Left hindlimb (tissue), 1 donor: Measurements from ENCODE around the gene FAF1.
"Not testable (repeated sequence)": the region's sequence is repeated elsewhere in the genome, so short reads cannot be mapped to it uniquely, and the experiment has no call there.

Experiments
- DNase-seq: peaks from one replicate; pipeline ENCODE4 v3.0.0-alpha.2; 2018

Gene FAF1

DNA sequence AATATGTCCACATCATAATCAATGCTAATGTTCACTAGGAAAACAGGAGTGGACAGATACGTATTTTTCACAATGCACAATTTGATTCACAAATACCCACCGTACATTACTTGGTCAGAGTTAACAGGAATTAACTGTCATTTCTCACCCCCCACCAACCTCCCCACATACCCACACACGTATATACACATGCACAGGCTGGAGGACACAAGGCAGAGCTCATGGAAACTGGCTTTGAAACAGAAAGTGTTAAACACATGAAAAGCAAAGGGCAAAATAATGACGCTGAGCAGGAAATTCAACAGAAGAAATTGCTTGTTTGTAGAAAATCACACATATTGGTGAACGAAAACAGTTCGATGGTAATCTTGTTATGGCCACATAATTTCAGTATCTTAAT lies 348.4 kb downstream of the FAF1 start:
- DNase-seq: no peak

DNA sequence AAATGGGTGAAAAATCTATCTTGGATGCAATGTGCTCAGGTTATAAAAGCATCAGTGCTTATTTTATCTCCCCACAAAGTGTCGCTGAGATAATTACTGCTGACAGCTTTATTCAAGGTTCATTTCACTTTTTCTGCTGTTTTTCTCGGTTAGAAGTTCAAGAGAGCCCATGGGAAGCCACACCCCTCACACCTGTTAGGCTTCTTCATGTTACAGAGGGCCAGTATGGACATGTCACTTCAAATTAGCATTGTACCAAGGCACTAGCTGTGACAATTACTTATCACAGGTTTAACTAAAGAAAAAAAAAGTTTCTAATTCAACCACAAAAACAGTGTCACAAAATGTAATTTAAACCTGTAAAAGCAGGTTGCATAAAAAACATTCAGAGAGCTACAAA lies 349.5 kb downstream of the FAF1 start:
- DNase-seq: no peak

DNA sequence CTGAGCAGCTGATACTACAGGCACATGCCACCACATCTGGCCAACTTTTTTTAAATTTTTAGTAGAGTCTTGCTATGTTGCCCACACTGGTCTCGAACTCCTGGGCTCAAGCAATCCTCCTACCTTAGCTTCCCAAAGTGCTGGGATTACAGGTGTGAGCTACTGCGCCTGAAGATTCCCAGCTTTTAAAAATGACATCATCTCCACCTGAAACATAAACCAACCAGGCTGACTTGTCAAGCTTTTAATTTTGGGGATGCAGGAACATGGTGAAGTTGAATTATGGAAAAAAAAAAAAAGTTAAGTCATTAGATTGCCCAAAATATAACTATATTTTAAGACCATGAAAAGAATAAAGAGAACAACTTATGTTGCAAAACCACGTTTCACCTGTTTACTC lies 350.6 kb downstream of the FAF1 start:
- DNase-seq: no peak

DNA sequence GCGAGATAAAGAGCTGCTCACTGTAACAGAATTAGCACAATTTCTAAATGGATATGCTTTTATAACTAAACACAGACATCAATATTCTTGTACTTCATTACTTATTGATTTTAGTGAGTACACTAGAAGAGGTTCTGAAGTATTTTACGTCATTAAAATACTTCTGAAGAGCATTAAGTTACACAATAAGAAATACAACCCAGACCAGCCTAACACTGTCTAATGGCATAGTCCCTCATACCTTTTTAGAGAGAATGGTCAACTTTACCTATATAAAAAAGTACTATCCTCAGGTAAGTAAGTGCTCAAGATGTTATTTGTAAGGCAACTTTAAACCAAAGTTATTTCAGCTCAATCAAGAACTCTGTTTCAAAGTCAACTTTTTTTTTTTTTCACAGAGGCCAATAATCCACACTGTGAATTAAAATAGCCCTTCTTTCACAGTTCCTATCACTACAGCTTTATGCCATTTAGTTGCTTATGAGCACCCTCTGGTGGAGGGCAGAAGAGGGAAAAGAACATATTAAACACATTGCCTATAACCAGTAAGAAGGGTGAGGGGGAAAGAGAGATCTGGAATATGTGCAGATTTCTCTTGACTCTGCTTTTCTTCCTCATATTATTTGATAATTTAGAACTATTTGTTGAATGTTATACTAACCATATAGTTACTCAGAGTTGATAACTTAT lies 354.7 kb downstream of the FAF1 start:
- DNase-seq: no peak

DNA sequence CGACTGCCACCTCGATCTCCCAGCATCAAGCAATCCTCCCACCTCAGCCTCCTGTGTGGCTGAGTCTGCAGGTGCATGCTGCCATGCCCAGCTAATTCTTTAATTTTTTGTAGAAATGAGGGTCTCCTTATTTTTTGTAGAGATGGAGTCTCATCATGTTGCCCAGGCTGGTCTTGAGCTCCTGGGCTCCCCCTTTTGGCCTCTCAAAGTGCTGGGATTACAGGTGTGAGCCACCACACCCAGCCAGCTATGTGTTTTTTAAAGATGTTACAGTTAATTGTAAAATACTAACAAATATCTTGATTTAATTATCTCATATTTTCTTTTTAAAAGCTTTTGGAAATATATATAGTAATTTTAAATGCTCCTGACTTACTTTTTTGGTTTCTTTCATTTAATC lies 355.5 kb downstream of the FAF1 start:
- DNase-seq: no peak

DNA sequence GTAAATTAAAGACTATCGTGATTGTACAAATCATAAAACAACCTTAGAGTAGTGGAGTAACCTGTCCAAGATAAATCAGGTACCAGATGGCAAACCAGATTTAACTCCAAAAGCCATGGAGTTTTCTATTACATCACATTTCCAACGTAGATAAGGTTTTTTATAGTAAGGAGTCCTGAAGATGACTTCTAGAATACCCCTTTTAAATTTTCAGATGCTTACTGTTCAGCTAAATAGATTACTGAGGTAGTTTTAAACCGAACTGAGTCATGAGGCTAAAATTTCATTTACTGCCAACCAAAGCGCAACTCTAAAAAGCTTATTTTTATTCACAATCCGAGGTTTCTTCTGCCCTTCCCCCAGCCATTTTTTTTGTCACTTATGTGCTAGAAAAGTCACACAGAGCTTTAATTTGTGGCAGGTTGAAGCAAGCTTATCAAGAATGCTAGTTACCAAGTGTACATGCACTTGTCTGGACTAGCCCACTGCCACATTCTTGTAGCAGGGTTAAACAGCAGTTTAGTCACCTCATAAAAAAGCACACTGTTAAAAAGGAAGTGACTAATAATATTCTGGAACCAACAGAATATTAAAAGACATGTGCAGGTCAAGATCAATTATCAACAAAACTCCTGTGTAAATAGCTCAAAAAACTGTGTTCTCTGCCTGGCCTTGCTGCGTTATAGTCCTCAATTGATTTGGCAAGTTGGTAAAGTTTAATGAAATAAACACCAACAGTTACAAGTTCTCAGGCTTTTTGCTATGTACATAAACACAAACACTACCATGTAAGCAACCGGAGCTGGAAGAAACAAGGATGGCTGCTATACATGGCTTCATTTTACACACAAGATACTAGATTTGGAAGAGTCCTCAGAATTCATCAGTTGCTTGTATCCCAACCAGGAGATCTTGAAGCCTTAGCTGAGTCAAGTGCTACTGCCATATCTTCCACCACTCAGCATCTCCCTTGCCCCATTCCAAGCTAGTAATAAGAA lies 356.5 kb downstream of the FAF1 start:
- DNase-seq: no peak

DNA sequence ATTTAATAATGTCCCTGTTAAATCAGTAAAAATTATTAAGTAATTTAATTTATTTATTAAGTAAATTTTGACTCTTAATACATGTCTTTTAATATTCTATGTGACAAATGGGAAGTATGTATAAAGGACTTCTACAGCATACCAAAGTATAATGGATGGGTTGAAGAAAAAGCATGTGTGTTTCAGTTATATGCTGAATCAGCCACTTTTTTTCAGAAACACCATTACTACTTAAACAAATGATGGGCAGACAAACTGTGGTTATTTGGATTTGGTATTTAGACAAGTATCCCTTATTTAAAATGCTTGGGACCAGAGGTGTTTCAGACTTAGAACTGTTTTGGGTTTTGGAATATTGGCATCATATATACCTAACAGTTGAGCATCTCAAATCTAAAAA lies 360.5 kb downstream of the FAF1 start:
- DNase-seq: no peak

DNA sequence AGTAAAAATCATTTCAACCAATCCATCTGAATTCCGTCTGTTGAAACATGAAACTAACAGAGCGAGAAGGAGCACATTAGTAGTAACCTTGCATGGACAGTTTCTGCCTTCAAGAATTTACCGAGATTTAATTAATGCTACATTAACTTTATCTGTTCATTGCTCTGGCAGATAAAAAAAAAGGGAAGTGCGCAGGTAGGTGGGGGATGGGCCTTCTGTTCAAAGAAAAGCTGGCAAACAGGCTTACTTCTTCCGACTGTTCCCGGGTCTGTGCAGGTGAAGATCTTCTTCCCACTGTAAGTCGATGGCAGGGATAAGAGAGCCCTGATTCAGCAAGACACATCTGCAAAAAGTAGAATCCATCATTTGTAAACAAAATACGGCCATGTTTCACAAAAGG lies 364.2 kb downstream of the FAF1 start:
- no peak for DNase-seq

DNA sequence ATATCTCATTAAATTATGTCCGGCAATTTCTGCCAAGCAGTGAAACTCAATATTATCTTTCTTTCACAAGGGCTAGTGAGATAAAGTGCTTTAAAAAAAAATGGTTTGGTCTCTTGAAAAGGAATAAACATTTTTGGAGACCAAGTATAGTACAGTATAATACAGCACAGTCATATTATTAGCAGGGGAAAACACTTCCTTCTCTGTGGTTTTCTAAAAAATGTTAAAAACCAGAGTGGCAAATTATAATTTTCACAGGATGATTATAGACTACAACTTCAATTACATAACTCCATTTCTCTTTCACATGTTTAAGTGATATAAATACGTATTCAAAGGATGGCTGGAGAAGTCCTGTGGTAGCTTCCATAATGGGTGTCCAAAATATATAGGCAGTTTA lies 366.6 kb downstream of the FAF1 start:
- DNase-seq: no peak

DNA sequence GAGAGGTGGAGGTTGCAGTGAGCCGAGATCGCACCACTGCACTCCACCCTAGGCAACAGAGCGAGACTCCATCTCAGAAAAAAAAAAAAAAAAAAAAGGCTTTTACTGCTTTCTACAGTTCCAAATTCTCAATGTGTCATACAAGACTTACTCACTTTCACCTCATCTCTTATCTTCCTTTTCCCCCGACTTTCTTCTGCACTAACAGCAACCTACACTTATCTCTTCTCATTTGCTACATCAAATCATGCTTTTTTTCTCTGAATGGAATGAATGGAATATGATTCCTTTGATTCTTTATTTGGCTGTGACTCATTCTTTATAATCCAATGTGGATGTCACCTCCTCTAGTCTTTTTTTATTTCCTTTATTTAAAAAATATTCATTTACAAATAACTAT lies 368.5 kb downstream of the FAF1 start:
- no peak for DNase-seq

DNA sequence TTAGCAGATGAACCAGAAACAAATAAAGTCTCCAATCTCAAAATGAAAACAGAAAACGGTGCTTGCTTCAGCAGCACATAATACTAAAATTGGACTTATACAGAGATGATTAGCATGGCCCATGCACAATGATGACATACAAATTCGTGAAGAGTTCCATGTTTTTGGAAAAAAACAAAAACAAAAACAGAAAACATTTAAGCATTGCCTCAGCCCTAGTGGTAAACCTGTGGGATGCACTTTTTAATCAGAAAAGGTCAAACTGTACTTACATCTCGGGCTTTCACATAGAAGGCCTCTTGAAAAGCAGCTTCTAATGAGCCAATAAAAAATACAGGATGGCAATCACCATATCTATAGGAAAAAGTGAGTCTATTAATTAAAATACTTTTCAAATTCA lies 377.7 kb downstream of the FAF1 start:
- no peak for DNase-seq

DNA sequence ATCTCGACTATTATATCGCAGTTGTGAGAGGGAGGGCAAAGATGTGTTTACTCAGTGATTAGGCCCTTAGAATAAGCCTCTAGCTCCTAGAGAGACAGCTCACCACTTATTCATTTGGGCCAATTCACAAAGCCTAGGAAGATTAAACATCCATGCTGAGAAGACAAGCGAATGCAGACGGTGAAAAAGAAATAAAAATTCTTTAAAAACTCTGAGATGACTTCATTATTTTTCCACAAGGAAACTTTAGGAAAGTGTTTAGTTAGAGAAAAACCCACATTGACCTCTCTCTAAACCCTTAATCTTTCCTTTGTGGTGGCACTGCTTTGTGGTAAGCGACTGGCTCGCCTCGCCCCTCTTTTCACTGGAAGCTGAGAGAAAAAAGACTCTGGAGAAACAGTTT lies 390.0 kb downstream of the FAF1 start:
- DNase-seq: no peak

DNA sequence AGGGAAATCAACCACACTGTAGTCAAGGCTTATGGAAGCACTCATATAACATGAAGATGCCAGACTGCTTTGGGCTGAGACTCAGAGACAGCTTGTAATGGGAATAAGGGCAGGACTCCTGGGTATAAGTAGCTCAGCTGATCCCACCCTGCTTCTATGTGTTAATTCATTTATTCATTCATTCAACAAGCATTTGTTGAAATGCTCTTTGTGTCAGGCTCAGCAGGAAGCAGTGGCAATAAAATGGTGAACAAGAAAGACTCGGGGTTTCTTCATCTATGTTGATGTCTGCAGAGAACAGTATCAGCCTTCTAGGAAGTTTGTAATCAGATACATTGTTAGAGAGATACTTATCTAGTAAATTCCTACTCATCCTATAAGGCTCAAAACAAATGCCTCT lies 391.3 kb downstream of the FAF1 start:
- no peak for DNase-seq

DNA sequence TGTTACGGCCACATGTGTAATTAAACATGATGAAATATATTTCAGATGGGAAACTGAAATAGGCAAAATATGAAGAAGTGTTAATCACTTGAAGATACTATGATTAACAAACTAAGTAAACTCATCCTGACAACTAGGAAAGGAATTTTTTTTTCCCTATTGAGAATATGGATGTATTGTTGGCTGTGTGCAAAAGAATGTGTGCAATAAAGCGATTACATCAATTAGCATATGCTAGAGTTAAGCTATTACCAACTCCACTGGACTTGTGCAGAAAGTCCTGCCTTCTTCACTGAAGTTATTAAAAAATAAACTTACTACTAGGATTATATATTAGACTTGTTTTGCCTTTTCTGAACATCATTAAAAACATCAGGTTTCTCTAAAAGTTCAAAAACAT lies 393.7 kb downstream of the FAF1 start:
- DNase-seq: no peak

DNA sequence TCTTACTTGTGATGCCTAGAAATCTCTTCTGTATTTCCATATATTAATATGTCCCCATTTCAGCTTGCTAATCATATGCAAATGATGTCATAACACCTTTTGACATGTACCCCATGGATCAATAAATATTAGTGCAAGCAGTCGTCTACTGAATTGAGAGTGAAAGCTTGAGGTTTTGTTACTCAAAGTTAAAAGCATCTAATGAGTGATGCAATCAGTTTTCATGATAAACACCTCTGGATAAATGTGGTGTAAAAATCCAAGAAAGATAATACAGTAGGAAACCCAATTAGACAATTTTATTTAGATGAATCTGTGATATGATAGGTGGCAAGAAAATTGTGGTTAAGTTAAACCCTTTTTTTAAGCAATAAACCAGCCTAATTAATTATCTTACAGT lies 395.6 kb downstream of the FAF1 start:
- DNase-seq: no peak

DNA sequence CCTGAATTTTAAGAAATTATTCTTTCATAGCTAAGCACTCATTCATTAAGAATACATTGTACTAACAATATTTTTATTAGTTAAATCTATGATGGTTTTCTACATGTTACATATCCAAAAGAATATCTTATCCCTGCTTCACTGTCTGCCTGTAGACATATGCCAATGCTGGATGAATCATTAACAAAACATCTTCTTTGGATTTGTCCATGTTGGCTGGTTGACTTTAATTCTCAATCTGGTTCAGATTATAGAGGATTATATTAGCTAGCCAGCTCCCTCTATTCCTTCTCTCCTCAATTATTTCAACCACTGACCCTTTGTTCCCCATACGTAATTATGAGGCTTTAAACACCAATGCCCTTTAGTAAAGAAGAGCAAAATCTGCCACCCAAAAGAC lies 398.0 kb downstream of the FAF1 start:
- DNase-seq: no peak

DNA sequence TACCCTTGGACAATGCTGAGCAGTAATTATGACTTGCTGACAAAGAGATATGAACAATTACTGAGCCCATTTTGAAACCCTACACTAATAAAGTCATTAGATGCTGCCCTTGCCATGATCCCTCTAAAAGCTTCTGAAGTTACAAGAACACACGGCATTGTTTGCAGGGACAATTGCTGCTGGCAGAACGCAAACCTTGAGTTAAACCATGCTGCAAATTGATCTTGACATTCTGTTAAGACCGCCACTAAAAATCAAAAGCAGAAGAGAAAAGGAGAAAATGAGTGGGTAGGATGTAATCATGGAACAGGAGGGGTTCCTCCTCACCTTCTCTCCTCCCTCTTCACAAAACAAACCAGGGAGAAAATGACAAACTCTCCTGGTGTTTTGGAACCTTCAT lies 400.6 kb downstream of the FAF1 start:
- no peak for DNase-seq

DNA sequence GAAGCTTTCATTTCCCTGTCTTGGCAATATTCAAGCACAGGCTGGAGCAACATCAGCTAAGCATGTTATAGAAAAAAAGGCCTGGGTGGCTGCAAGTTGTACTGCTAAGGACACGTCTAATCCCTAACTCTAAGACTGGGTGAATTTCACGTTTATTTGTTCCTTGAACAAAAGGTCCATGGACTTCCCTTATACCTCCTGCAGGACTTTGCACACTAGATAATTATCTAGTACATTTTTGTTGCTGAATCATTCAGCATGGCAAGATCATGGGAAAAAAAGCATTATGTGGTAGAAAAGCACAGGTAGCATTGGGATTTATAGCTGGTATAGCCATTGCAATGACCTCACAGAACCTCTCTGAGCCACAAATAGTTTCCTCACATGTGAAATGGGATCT lies 406.1 kb downstream of the FAF1 start:
- DNase-seq: no peak

DNA sequence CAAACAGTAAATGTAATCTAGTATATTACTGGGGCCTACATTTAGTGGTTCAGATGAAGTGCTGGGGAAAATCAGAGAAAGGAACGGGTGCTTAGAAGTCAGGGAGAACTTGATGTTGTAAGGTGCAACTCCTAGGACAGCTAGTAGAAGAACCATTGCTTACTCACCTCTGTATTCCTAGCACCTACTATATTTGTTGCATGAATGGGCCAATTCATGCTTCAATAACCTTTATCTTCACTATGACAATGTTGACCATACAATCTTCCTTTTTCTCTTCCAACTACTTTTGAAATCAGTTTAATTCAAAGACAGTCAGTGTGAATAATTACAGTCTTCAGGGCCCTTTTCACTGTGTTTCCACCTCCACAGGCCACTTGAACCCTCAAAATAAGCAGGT lies 411.8 kb downstream of the FAF1 start:
- no peak for DNase-seq

DNA sequence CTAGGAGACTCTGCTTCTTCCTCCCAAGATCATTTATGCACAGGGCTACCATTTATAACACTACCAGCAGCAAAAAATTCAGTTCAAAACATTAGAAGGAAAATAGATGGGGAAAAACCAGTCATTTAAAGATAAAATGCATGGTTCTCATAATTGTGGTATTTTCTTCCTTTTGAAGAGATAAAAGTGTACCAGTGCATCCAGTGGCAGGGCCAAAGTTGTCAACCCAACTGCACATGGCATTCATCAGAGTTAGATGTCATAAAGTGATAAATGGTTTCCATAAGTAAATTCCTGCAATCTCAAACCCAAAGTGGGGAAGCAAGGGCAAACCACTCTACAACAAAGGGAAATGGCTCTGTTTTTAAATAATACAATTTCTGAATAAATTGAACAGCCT lies 417.7 kb downstream of the FAF1 start:
- DNase-seq: no peak

DNA sequence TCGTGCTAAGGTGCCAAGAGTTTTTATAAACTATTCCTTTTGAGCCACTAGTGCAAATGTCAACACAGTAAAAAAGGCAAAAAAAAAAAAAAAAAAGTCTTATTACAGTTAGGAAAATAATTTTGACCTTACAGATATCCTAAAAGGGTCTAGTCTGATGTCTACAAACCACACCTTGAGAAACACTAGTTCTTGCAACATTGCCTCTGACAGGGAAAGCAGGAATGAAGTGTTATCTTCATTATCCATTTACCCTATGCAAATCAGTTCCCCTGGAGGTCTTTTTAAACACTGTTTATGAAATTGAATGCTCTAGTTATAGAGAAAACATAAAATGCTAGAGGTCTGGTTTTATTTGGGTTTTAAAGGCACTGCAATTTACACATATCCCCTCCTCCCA lies 421.6 kb downstream of the FAF1 start:
- DNase-seq: no peak

DNA sequence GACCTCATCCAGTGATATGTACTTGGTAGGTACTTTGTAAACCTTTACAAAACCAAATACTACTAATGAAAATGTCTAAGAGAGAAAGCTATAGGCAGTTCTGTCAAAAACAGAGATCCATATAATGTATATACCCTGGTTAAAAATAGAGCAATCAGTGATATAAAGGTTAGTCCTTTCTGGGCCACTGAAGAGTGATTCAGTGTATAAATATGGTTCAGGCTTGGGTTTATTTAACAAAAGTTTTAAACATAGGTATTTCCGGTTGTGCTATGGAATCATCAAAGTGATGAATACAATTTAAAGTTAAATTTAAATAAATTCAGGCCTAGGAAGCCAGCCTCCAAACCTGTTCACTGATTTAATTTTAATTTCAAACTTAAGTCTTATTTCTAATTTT lies 428.5 kb downstream of the FAF1 start:
- DNase-seq: no peak

DNA sequence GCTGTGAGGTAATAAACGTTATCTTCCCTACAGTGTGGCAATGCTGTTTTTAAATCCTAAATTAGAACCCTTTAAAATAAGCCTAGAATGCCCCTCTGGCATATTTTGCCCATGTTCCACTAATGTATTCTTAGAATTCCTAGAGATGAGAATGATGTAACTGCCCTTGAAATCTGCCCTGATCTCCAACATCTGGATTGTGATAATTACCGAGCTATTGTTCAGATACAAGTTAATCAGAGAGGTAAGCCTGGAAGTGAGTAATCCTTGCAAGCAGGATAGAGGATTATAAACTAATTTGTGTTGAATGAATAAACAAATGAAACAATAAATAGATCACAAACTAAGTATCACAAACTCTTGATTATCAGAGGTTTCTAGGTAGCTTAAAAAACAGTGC lies 429.0 kb downstream of the FAF1 start:
- DNase-seq: no peak

DNA sequence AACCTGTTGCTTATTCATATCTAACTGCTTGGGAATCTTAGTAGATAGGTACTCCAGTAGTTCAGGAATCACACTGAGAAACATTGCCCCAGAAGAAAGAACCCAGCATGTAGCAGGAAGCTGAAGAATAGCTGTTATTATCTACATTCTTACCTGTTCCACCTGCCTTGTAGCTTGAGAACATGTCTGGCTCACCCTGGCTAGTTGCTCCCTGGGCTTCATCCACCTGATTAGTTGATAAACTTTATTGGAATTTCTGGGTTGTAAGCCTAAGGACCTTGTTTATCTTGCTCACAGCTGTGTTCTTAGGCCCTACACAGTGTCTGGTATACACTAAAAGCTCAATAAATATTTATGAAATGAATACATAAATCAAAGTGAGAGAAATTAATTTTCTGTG lies 430.6 kb downstream of the FAF1 start:
- DNase-seq: no peak

DNA sequence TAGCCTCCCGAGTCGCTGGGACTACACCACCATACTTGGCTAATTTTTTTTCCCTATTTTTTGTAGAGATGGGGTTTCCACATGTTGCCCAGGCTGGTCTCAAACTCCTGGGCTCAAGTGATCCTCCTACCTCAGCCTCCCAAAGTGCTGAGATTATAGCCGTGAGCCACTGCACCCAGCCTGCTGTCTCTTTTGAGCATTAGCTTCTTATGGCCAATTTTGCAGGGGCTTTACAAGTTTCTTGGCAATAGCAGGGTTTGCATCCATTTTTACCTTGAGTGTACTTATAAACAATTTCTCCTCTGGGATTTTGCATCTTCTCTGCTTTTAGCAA lies 432.1 kb downstream of the FAF1 start:
- DNase-seq: not testable (repeated sequence)
